ENCODE data around the gene SPAG7.

The SPAG7 gene

GRCh38 chr17:4944554-4945175, 23.0 kb downstream of the SPAG7 start:
- peak overlapping the region; percentile 49 for H3K4me2 ChIP-seq (ENCODE audit: low read length)
- H3K79me2 ChIP-seq (ENCODE audit: insufficient read depth, low read length): peaks cover 17% of the 10 kb centered on the region
- peak overlapping the region; percentile 41; the same call in 1 of the 2 replicates for H3K9ac ChIP-seq (ENCODE audit: low read length)
- peak overlapping the region; percentile 83 for H3K27ac ChIP-seq (ENCODE audit: low read depth, low read length, poor library complexity, severe bottlenecking)
- H3K9me2 ChIP-seq (ENCODE audit: low read depth, low read length): no peaks in the 10 kb centered on the region
- H3F3A ChIP-seq (ENCODE audit: insufficient read depth, low read length): peaks cover 18% of the 10 kb centered on the region
- no peak overlapping the region for H2AFZ ChIP-seq (ENCODE audit: low read length)
- H3K36me3 ChIP-seq (ENCODE audit: insufficient read depth, low read length): peaks cover 72% of the 10 kb centered on the region
- H3K27me3 ChIP-seq (ENCODE audit: insufficient read depth, low read length): no peaks in the 10 kb centered on the region
- no peaks in the 10 kb centered on the region for H4K20me1 ChIP-seq (ENCODE audit: insufficient read depth, low read length)
- no peak for TF ChIP-seq CTCF (IDR thresholded peaks at IDR 0.05; ENCODE audit: low read length)
- TF ChIP-seq EZH2 (IDR thresholded peaks at IDR 0.05; ENCODE audit: borderline replicate concordance, low read length): no peak
- peak overlapping the region; percentile 84 for H3K4me3 ChIP-seq (ENCODE audit: low read depth, low read length, poor library complexity, severe bottlenecking)
- H3K4me1 ChIP-seq (ENCODE audit: insufficient read depth, low read length, severe bottlenecking): peaks cover 62% of the 10 kb centered on the region
- H3K9me3 ChIP-seq (ENCODE audit: low read length): no peaks in the 10 kb centered on the region

- H3K9ac ChIP-seq (ENCODE audit: low read length): peak overlapping the region; percentile 41; the same call in 1 of the 2 replicates
- peaks cover 72% of the 10 kb centered on the region for H3K36me3 ChIP-seq (ENCODE audit: insufficient read depth, low read length)
- peak overlapping the region; percentile 84 for H3K4me3 ChIP-seq (ENCODE audit: low read depth, low read length, poor library complexity, severe bottlenecking)
- H3K9me3 ChIP-seq (ENCODE audit: low read length): no peaks in the 10 kb centered on the region
- H3K4me1 ChIP-seq (ENCODE audit: insufficient read depth, low read length, severe bottlenecking): peaks cover 61% of the 10 kb centered on the region
- H3F3A ChIP-seq (ENCODE audit: insufficient read depth, low read length): peaks cover 18% of the 10 kb centered on the region
- H3K9me2 ChIP-seq (ENCODE audit: low read depth, low read length): no peaks in the 10 kb centered on the region
- H3K4me2 ChIP-seq (ENCODE audit: low read length): peak overlapping the region; percentile 49
- H2AFZ ChIP-seq (ENCODE audit: low read length): no peak overlapping the region
- TF ChIP-seq EZH2 (IDR thresholded peaks at IDR 0.05; ENCODE audit: borderline replicate concordance, low read length) (no peak), CTCF (IDR thresholded peaks at IDR 0.05; ENCODE audit: low read length) (no peak)
- peak overlapping the region; percentile 83 for H3K27ac ChIP-seq (ENCODE audit: low read depth, low read length, poor library complexity, severe bottlenecking)
- peaks cover 20% of the 10 kb centered on the region for H3K79me2 ChIP-seq (ENCODE audit: insufficient read depth, low read length)
- H3K27me3 ChIP-seq (ENCODE audit: insufficient read depth, low read length): no peaks in the 10 kb centered on the region
- H4K20me1 ChIP-seq (ENCODE audit: insufficient read depth, low read length): no peaks in the 10 kb centered on the region
Measured at GRCh38 chr17:4944163-4944553, 23.5 kb downstream of the SPAG7 start.

- no peak overlapping the region for H3K27ac ChIP-seq (ENCODE audit: low read depth, low read length, poor library complexity, severe bottlenecking)
- peaks cover 74% of the 10 kb centered on the region for H3K36me3 ChIP-seq (ENCODE audit: insufficient read depth, low read length)
- H3K27me3 ChIP-seq (ENCODE audit: insufficient read depth, low read length): no peaks in the 10 kb centered on the region
- peaks cover 71% of the 10 kb centered on the region for H3K4me1 ChIP-seq (ENCODE audit: insufficient read depth, low read length, severe bottlenecking)
- TF ChIP-seq EZH2 (IDR thresholded peaks at IDR 0.05; ENCODE audit: borderline replicate concordance, low read length) (no peak), CTCF (IDR thresholded peaks at IDR 0.05; ENCODE audit: low read length) (no peak)
- no peaks in the 10 kb centered on the region for H3K9me2 ChIP-seq (ENCODE audit: low read depth, low read length)
- H4K20me1 ChIP-seq (ENCODE audit: insufficient read depth, low read length): no peaks in the 10 kb centered on the region
- no peaks in the 10 kb centered on the region for H3K9me3 ChIP-seq (ENCODE audit: low read length)
- H3K79me2 ChIP-seq (ENCODE audit: insufficient read depth, low read length): peaks cover 21% of the 10 kb centered on the region
- no peak overlapping the region for H3K4me2 ChIP-seq (ENCODE audit: low read length)
- no peak overlapping the region for H2AFZ ChIP-seq (ENCODE audit: low read length)
- H3K9ac ChIP-seq (ENCODE audit: low read length): no peak overlapping the region
- peaks cover 18% of the 10 kb centered on the region for H3F3A ChIP-seq (ENCODE audit: insufficient read depth, low read length)
- H3K4me3 ChIP-seq (ENCODE audit: low read depth, low read length, poor library complexity, severe bottlenecking): no peak overlapping the region
Measured at GRCh38 chr17:4942760-4943508, 24.7 kb downstream of the SPAG7 start.

All from OCI-LY1 (cell line).